Measurements from ENCODE around the gene WDR41.
A peak's percentile ranks its signal among the peaks of the same experiment; 100 is the strongest.

The WDR41 gene

GRCh38 chr5:77444356-77444755 is 47.8 kb downstream of the WDR41 start:
- TF ChIP-seq CTCF (IDR thresholded peaks at IDR 0.05; ENCODE audit: insufficient read depth, missing control alignments), result no peak
- DNase-seq (ENCODE audit: insufficient read length, low spot score), result no peak
- no peak for FAIRE-seq

DNA sequence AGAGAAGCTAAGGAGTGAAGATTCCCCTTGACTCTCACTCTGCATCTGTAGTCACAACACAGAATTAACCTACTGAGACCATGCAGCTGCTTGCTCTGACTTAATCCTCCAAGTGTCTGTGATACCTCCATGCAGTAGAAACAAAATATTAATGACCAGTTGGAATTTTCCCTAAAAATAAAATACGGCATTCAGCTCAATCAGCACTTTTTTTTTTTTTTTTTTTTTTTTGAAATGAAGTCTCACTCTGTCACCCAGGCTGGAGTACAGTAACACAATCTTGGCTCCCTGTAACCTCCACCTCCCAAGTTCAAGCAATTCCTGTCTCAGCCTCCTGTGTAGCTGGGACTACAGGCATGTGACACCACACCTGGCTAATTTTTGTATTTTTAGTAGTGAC is 48.4 kb downstream of the WDR41 start:
- FAIRE-seq (no peak), DNase-seq (ENCODE audit: insufficient read length, low spot score) (no peak)
- no peak for TF ChIP-seq CTCF (IDR thresholded peaks at IDR 0.05; ENCODE audit: insufficient read depth, missing control alignments)

- no peak for TF ChIP-seq CTCF (IDR thresholded peaks at IDR 0.05; ENCODE audit: insufficient read depth, missing control alignments)
- FAIRE-seq (no peak), DNase-seq (ENCODE audit: insufficient read length, low spot score) (no peak)
Measured at GRCh38 chr5:77438071-77438470, 54.0 kb downstream of the WDR41 start.

DNA sequence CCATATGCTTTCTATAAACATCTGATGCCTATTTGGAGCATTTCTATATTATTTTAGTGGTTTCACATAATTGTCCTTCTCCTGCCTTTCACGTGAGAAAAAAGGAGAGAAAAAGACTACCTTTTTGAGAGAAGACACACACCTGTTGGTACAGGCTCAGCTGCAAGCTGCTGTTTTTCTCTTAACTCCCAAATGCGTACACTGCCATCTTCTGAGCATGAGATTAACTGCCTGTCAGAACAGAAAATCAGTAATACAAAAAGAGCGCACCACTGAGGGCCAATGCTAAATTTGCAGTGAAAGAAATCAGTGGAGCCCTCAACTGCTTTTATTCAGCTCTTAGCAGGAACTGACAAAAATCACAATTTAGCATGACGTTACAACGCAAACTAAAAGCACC is 54.9 kb downstream of the WDR41 start:
- TF ChIP-seq CTCF (IDR thresholded peaks at IDR 0.05; ENCODE audit: insufficient read depth, missing control alignments), result peak; percentile 50
- FAIRE-seq (no peak), DNase-seq (ENCODE audit: insufficient read length, low spot score) (no peak)

GRCh38 chr5:77431719-77432118 is 60.4 kb downstream of the WDR41 start:
- DNase-seq (ENCODE audit: insufficient read length, low spot score), result no peak
- no peak for TF ChIP-seq CTCF (IDR thresholded peaks at IDR 0.05; ENCODE audit: insufficient read depth, missing control alignments)
- FAIRE-seq, result no peak

DNA sequence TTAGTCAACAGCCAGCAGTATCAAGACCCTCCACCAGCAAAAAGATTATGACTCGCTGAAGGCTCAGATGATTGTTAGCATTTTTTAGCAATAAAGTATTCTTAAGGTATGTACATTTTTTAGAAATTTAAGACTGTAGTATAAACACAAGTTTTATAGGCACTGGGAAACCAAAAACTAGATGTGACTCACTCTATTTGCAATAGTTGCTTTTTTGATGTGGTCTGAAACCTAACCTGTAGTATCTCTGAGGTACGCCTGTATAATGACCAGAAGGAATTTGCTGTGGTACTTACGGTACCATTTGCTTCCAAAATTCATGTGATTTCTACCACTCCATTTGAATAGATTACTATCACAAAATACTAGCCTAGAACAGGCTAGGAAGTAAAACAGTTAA is 60.8 kb downstream of the WDR41 start:
- no peak for FAIRE-seq
- no peak for DNase-seq (ENCODE audit: insufficient read length, low spot score)
- TF ChIP-seq CTCF (IDR thresholded peaks at IDR 0.05; ENCODE audit: insufficient read depth, missing control alignments), result no peak

DNA sequence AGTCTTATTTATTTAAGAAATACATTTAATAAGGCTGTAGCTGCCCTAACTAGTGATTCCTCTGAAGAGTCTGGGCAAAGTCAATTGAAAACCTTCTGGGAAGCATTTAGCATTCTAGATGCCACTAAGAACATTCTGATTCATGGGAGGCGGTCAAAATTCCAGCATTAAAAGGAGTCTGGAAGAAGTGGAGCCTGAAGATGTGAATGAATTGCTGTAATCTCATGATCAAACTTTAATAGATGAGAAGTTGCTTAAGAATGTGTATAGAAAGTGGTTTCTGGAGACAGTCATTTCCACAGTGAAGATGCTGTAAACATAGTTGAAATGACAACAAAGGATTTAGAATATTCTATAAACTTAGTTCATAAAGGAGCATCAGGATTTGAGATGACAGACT is 61.4 kb downstream of the WDR41 start:
- DNase-seq (ENCODE audit: insufficient read length, low spot score) (no peak), FAIRE-seq (no peak)
- TF ChIP-seq CTCF (IDR thresholded peaks at IDR 0.05; ENCODE audit: insufficient read depth, missing control alignments), result no peak

Measured in D721Med (cell line).